ENCODE measurements around the gene COX4I2.

DNA sequence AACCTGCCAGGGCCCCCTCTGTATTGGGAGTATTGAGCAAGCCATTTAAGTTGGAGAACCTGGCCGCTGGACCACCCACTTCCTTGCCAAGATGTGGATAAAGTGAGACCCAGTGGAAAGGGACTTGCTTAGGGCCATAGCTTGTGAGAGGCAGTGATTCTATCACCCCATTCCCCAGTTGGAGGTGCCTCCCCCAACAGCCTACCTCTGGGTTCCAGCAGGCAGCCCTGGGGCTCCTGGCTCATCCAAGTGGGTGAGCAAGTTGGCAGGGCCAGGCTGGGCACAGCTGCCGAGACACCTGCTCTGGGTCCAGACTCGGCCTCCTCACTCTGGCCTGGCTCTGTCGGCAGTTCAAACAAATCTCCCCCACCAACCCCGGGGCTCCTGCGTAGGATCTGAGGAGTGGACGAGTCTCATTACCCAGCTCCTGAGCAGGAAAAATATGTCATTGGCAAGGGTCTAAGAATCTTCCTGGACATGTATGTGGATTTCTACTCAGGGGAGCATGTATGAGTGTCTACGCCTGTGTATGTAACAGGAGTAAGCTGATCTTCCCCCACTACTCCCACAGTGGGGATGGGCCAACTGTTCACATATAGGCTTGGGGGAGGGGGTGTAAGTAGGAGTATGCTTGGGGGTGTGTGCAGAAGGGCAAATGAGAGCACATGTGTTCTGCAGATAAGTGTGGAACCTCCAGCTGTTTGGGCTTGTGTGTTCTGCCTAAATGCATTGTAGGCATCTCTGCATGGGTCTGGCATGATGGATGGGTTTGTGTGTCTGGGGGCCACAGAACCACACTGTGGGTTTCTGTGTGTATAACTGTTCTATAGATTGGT lies 30.7 kb upstream of the COX4I2 start:
- TF ChIP-seq, protein P1, sequence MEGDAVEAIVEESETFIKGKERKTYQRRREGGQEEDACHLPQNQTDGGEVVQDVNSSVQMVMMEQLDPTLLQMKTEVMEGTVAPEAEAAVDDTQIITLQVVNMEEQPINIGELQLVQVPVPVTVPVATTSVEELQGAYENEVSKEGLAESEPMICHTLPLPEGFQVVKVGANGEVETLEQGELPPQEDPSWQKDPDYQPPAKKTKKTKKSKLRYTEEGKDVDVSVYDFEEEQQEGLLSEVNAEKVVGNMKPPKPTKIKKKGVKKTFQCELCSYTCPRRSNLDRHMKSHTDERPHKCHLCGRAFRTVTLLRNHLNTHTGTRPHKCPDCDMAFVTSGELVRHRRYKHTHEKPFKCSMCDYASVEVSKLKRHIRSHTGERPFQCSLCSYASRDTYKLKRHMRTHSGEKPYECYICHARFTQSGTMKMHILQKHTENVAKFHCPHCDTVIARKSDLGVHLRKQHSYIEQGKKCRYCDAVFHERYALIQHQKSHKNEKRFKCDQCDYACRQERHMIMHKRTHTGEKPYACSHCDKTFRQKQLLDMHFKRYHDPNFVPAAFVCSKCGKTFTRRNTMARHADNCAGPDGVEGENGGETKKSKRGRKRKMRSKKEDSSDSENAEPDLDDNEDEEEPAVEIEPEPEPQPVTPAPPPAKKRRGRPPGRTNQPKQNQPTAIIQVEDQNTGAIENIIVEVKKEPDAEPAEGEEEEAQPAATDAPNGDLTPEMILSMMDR (IDR thresholded peaks at IDR 0.05; ENCODE audit: low read length): no peak
- TF ChIP-seq EZH2 (optimal IDR thresholded peaks at IDR 0.05; ENCODE audit: low read depth, low read length): no peak
- TF ChIP-seq EZH2phosphoT487 (IDR thresholded peaks at IDR 0.05; ENCODE audit: low read length): no peak

All from MM.1S (cell line).